Stimulated activated CD4-positive, alpha-beta T cell treated with anti-CD3 and anti-CD28 coated beads, TNF-alpha, amount 100 ng/mL, for 1 hour (primary cell): Measurements from ENCODE around the gene MRPS34.
"Not testable (repeated sequence)": the region's sequence is repeated elsewhere in the genome, so short reads cannot be mapped to it uniquely, and the experiment has no call there.

Experiments used
- DNase-seq, 3 donors: peaks; one replicate each; pipeline ENCODE4 v3.0.0-alpha.2; 2020; ENCODE audit warnings: low read depth in 3 of 3, low spot score in 1 of 3

MRPS34 gene

DNA sequence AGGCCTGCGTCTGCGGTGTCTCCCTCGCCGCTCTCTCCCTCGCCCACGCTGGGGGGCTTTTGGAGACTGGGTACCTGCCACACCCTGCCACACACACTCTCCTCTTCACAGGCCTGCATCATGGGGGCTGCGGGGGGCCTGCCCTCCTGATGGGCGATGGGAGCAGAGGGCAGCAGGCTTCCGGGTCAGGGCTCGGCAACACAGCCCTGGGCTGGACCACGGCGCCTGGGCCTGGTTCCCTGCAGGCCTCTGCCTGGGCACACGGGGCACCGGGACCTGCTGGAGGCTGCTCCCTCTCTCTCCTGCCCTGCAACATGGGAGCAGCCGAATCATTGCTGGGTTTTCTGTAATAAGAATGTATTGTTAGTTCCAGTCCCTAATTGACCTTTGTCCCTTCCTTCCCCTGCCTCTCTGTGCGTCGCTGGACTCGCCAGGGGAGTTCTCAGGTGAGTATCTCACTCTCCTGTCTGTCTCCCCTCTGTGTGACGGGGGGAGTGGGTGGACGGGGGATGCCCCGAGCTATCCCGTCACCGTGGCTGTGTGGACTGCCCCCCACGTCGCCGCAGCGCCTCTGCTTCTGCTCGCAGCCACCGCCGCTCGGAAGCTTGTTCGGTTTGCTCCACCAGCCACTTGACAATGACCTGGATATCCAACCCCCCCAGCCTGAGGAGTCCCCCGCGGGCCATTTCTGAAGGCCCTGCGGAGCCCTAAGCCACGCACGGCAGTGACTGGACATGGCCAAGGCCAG lies 15.0 kb downstream of the MRPS34 start:
- no peak for DNase-seq

DNA sequence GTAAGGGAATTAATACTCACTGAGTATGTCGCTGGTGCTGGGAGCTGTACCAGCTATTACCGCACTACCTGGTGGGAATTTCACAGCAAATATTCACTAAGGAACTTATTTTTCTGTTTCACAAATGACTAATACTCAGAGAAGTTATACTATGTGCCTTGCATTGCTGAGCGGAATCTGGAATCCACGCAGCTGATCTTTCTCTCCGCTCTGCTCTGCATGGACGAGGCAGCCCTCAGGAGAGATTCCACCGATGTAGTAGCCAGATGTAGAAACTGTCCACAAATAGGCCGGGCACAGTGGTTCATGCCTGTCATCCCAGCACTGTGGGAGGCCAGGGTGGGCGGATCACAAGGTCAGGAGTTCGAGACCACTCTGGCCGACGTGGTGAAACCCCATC lies 18.7 kb downstream of the MRPS34 start:
- DNase-seq, result no peak

GRCh38 chr16:1752853-1753252 lies 20.1 kb downstream of the MRPS34 start:
- DNase-seq, result no peak

DNA sequence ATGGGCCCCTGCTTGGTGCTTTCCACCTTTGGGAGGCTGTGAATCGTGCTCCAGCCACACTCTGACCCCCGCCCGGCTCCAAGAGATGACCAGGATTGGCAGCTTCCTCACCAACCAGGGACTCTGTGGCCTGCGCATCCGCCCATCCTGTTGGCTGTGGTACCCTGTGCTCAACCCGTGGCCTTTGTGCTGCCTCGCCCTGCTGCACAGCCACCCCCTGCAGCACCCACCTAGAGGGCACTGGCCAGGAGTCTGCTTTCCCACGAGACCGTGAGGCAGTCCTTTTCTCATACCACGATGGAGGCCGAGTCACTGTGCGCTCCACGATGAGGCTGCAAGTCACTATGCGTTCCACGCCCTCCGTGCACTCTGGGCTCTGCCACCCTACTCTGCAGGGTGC lies 21.0 kb downstream of the MRPS34 start:
- no peak for DNase-seq

- no peak for DNase-seq
Measured at GRCh38 chr16:1749152-1750117, 23.5 kb downstream of the MRPS34 start.

- no peak for DNase-seq
Measured at GRCh38 chr16:1747934-1748333, 25.0 kb downstream of the MRPS34 start.

DNA sequence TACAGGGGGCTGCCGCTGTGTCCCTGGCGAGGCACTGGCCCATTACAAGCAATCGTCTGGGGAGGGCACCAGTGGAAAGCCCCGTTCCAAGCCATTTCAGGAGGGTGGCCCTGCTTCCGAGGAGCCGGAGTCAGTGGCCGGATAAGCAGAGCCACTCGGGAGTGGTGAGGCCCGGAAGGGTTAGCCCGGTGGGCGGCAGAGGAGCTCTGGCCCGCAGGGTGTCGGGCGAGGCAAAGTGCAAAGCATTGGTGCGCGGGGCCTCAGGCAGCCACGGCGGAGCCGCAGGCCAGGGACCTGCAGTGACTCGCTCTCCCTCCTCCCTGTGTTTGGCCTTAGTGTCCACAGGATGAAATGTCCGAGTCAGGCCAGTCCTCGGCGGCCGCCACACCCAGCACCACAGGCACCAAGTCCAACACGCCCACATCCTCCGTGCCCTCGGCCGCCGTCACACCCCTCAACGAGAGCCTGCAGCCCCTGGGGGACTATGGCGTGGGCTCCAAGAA lies 26.2 kb downstream of the MRPS34 start:
- DNase-seq, result no peak

GRCh38 chr16:1745900-1746692 lies 26.8 kb downstream of the MRPS34 start:
- DNase-seq, result no peak

DNA sequence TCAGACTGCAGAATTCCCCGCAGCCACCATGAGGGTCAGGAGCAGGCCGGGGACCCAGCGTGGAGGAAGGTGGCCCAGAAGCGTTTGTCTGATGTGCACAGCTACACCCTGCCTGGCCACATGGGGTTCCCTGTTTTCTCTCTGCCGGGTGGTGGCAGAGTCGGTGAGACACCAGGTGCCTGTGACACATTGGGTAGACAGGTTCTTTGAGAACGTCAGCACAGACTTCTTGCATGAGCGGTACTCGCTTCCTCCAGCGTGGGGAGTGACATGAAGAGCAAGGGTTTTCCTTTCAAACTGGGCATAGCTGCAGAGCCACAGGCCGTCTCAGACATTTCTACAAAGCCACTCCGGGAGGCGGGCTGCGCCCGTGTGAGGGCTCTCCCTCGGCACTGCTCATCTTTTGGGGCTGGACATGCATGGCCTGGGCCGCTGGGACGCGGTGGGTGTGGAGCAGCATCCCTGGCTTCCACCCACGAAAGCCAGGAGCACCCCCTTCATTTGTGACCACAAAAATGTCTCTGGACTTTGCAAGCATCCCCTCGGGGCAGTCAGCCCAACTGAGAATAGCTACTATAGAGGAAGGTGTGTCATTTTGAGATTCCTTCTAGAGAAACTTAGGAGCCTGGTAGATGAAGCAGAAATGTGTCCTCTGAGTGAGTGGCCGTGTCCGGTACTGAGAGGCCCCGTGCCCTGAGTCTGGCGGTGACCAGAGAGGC lies 27.6 kb downstream of the MRPS34 start:
- no peak for DNase-seq

DNA sequence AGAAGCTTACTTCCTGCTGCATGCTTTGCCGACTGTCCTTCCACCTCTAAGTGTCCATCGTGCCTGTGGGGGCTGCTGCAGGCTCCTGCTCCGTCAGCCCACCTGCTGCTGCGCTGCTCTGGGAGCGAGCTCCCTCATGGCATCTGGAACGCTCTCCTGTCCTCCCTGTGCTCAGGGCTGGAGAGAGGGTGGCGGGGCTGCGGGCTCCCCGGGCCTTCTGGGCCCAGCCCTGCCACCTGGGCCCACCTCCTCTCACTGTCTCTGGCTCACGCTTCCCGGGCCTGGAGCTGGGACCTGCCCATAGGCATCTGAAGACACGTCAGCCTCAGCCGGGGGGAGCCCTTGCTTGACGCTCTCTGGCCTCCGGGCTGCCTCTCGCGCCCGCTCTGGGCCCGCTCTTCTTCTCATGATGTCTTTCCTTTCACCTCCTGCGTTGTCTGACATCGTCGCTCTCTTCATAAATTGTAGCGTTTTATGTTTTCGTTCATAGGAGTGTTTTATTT lies 28.5 kb downstream of the MRPS34 start:
- DNase-seq, result no peak

DNA sequence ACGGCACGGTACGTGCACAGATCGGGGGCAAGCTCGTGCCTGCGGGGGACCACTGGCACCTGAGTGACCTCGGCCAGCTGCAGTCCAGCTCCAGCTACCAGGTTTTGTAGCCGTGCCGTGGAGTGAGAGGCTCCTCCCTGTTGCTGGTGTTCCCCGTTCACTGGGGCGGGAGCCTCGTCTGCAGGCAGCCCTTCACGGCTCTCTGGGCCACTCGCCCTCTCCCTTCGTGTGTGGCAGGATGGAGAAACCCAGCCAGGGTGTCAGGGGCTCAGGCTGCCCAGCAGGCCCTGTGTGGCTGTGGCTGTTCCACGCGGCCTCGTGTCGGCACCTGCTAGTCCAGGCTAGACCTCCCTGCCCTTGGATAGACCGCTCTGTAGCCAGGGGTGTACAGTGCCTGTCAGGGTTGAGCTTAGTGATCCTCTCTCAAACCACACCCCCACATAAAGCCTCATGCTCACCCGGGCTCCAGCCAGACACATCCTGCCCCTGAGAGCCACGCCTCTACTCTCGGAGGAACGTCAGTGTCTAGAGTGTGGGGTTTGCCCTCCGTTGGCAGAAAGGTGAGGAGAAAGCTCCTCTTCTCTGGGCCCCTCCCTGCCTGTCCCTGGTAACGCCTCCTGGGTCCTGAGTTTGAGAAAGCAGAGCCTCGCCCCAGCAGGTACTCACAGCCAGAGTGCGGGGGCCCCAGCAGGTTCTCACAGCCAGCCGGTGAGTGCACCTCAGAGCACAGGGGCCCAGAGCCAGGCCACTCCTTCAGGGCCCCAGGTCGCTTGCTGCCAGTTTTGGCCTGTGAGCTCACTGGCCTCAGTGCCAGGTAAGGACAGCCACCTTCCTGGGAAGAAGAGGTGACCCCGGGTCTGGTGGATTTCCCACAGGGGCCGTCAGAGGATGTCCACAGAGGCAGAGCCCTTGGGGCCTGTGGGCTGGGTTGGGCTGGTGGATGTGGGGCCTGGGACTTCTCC lies 29.3 kb downstream of the MRPS34 start:
- DNase-seq, result no peak

- no peak for DNase-seq
Measured at GRCh38 chr16:1741553-1742165, 31.3 kb downstream of the MRPS34 start.

DNA sequence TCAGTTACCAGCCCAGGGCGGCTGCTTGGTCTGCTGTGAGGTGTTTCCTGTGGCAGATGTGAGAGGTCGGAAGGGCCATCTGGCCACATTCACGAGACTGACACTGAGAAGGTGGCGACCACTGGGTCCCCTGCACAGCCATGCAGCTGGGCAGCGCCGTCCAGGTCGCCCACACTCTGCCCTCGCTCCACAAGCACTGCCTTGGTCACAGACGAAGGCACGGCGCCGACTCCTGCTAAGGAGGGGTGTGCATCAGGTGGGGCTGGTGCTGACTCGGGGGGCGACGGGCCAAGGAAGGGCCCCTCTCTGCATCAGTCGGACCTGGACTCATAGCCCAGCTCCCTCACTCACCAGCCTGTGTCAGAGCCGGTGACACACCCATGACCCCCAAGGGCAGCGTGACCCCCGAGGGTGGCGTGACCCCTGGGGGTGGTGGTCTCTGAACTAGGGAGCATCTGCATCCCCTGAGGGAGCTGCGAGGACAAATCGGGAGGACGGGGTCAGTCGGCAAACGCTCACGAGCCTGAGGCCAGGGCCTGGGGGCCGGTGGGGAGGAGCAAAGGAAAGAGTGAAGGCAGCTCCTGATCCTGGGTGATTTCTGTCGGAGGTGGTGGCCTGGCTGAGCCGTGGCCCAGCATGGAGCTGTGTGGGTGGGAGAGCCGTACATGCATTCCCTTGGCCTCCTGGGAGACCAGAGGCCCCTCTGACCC lies 32.0 kb downstream of the MRPS34 start:
- no peak for DNase-seq

DNA sequence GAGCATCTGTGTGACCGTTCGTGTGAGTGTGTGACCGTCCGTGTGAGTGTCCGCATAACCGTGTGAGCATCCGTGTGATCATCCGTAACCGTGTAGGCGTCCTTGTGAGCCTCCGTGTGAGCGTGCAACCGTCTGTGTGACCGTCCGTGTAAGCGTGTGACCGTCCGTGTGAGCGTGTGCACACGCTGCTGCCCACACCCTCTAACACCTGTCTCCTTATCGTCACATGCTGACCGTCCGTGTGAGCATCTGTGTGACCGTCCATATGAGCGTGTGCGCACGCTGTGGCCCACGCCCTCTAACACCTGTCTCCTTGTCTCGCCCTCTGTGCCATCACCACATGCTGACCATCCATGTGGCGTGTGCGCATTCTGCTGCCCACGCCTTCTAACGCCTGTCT lies 32.7 kb downstream of the MRPS34 start:
- no peak for DNase-seq

GRCh38 chr16:1734816-1735215 lies 38.1 kb downstream of the MRPS34 start:
- no peak for DNase-seq

GRCh38 chr16:1734123-1734522 lies 38.8 kb downstream of the MRPS34 start:
- no peak for DNase-seq

- not testable (repeated sequence) for DNase-seq
Measured at GRCh38 chr16:1732551-1732987, 40.4 kb downstream of the MRPS34 start.

GRCh38 chr16:1732071-1732470 lies 40.9 kb downstream of the MRPS34 start:
- no peak for DNase-seq
